GM12873 (cell line): Measurements from ENCODE around the gene ELMO2.

Experiments used
- CTCF ChIP-seq: IDR thresholded peaks from 2 replicates; pipeline ENCODE4 v1.5.1; 2012; ENCODE audit warnings: low read depth, mild to moderate bottlenecking, moderate library complexity, low read length, control low read depth; ENCODE audit not compliant: insufficient read depth; ENCODE audit errors: missing control alignments

The ELMO2 gene

GRCh38 chr20:46343975-46344357, 62.4 kb downstream of the ELMO2 start:
- TF ChIP-seq CTCF, result no peak

DNA sequence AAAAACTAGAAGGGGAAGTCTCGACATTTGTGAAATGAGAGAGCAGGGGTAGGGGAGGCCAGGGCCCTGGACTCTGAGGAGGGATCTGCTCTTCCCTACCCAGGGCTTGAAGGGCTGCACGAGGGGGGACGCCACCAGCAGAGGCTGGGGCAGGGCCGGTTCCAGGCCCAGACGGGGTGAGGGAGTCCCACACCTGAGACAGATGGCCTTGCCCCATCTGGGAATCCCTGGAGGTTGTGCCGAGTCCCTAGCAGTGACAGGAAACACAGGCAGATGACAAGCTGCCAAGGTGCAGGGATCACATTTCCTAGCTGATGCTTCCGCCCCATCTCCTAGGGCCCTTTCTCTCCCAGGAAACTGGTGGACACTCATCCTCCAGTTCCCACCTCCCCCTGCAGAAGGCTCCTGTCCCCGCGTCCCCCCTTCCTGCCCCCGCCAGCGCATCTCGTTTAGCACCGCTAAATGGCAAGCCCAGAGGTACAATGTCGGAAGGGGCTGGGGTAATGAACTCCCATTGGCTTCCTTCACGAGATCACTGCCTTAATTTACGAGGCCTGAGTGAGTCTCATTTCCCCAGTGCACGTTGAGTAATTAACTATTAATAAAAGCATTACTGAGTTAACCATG, 63.0 kb downstream of the ELMO2 start:
- no peak for TF ChIP-seq CTCF

DNA sequence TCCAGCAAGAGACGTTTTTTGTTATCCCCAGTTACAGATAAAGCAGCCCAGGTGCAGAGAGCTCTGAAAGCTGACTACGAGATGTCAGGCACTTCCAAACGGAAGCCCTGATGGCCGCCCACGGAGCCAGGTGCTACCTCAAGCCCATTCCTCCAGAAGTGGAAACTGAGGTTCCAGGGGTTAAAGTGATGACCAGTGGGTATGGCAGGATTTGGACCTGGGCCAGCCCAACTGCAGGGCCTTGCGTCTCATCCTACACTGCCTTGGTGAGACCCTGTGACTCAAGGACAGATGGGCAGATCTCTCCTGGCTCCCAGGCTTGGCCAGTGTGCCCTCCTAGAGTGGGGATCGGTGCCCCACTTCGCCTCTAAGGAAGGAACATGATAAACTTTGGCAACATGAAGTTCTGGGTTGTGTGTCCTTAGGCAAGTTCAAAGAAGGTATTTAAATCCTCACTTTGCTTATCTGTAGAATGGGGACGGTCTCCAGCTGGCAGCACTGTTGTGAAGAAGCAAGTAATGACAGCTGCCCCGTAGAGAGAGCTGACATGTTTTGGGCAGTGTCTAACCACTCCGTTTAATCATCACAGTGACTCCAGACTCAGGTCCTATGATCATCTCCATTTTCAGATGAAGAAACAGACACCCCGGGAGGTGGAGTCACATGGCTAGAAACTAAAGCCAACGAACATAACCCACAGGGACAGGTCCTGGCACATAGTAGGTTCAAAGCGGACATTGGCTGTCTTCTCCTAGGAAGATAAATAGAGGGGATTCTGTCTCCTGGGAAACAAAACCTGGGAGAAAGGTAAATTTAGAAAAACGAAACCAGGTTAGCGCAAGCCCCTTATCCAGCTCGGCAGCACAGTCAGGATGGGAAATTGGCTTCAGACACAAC, 63.7 kb downstream of the ELMO2 start:
- TF ChIP-seq CTCF, result no peak

GRCh38 chr20:46342010-46342378, 64.4 kb downstream of the ELMO2 start:
- no peak for TF ChIP-seq CTCF

GRCh38 chr20:46341074-46342009, 65.1 kb downstream of the ELMO2 start:
- no peak for TF ChIP-seq CTCF

- TF ChIP-seq CTCF, result no peak
Measured at GRCh38 chr20:46339037-46339436, 67.4 kb downstream of the ELMO2 start.

GRCh38 chr20:46336735-46337134, 69.7 kb downstream of the ELMO2 start:
- TF ChIP-seq CTCF, result no peak
